Measurements from ENCODE around the gene CYB5R3.

The CYB5R3 gene

GRCh38 chr22:42644422-42645340, 4.5 kb downstream of the CYB5R3 start:
- H3K4me3 ChIP-seq (ENCODE audit: low read depth, low read length) = no peak overlapping the region
- peak; percentile 23 for DNase-seq (ENCODE audit: low read depth, low spot score)
- in situ Hi-C loops (cut with HindIII; ENCODE audit: low sequenced_read_pairs) = no loop called here
- TF ChIP-seq CTCF (IDR thresholded peaks at IDR 0.05; ENCODE audit: low read depth, low read length) = no peak

- no peak for TF ChIP-seq CTCF (IDR thresholded peaks at IDR 0.05; ENCODE audit: low read depth, low read length)
Observed at GRCh38 chr22:42643634-42644421, 5.4 kb downstream of the CYB5R3 start.

GRCh38 chr22:42642806-42643633, 6.2 kb downstream of the CYB5R3 start:
- in situ Hi-C loops (cut with HindIII; ENCODE audit: low sequenced_read_pairs) = no loop called here

More at GRCh38 chr22:42643634-42644421, 5.4 kb downstream of the CYB5R3 start:
- no peak for DNase-seq (ENCODE audit: low read depth, low spot score)
- no peak overlapping the region for H3K4me3 ChIP-seq (ENCODE audit: low read depth, low read length)
- in situ Hi-C loops (cut with HindIII; ENCODE audit: low sequenced_read_pairs) = no loop called here

GRCh38 chr22:42641801-42642413, 7.3 kb downstream of the CYB5R3 start:
- no peak for DNase-seq (ENCODE audit: low read depth, low spot score)
- no peak overlapping the region for H3K4me3 ChIP-seq (ENCODE audit: low read depth, low read length)
- TF ChIP-seq CTCF (IDR thresholded peaks at IDR 0.05; ENCODE audit: low read depth, low read length) = no peak
- in situ Hi-C loops (cut with HindIII; ENCODE audit: low sequenced_read_pairs) = no loop called here

More at GRCh38 chr22:42642806-42643633, 6.2 kb downstream of the CYB5R3 start:
- no peak for DNase-seq (ENCODE audit: low read depth, low spot score)
- TF ChIP-seq CTCF (IDR thresholded peaks at IDR 0.05; ENCODE audit: low read depth, low read length) = no peak
- H3K4me3 ChIP-seq (ENCODE audit: low read depth, low read length) = no peak overlapping the region

GRCh38 chr22:42639541-42640241, 9.5 kb downstream of the CYB5R3 start:
- in situ Hi-C loops (cut with HindIII; ENCODE audit: low sequenced_read_pairs) = no loop called here
- no peak for TF ChIP-seq CTCF (IDR thresholded peaks at IDR 0.05; ENCODE audit: low read depth, low read length)
- DNase-seq (ENCODE audit: low read depth, low spot score) = peak; percentile 30
- no peak overlapping the region for H3K4me3 ChIP-seq (ENCODE audit: low read depth, low read length)
